Measurements from ENCODE around the gene HS1BP3. TPM values are rescaled to one million over a fixed set of nuclear protein-coding genes. Genes with fewer than 3 reads are reported as not detected.

HS1BP3 gene
- total and polyA plus RNA-seq, 2 experiments from 2014 or later, result 10.5 to 10.6 TPM

- no peaks in the 10 kb centered on the region for H3K79me2 ChIP-seq (ENCODE audit: insufficient read depth)
- H3K4me1 ChIP-seq (ENCODE audit: insufficient read depth), result no peaks in the 10 kb centered on the region
- 77 to 79% methylated on average over 6 of the region's 6 CpGs for WGBS, 2 experiments (ENCODE audit: low coverage in 1 of 2, low lambda C conversion rate in 2 of 2, missing lambda C conversion rate in 2 of 2)
- TF ChIP-seq EZH2phosphoT487 (IDR thresholded peaks at IDR 0.05; ENCODE audit: insufficient read depth, low read depth) (no peak), EZH2 (IDR thresholded peaks at IDR 0.05; ENCODE audit: insufficient read depth, poor library complexity, severe bottlenecking) (no peak)
- H3K9ac ChIP-seq, result no peak overlapping the region
- no peak for DNase-seq
- peaks cover 89% of the 10 kb centered on the region for H3K27me3 ChIP-seq (replicated peaks; ENCODE audit: insufficient read depth)
- no peaks in the 10 kb centered on the region for H3K9me2 ChIP-seq (ENCODE audit: insufficient read depth)
- H2AFZ ChIP-seq, result no peak overlapping the region
- H4K20me1 ChIP-seq (ENCODE audit: insufficient read depth), result no peaks in the 10 kb centered on the region
- H3K36me3 ChIP-seq (ENCODE audit: low read depth), result no peaks in the 10 kb centered on the region
- no peak overlapping the region for H3K27ac ChIP-seq
- no peak overlapping the region for H3K4me3 ChIP-seq
- in situ Hi-C loops (cut with MboI), result no loop called here
- H3F3A ChIP-seq (ENCODE audit: insufficient read depth), result no peaks in the 10 kb centered on the region
- no peak overlapping the region for H3K4me2 ChIP-seq (ENCODE audit: unreplicated experiment)
- H3K9me3 ChIP-seq (ENCODE audit: low read depth), result no peaks in the 10 kb centered on the region
Observed at GRCh38 chr2:20668451-20668850, 17.6 kb upstream of the HS1BP3 start.

- DNase-seq, result no peak
- Histone ChIP-seq H3K4me1 (ENCODE audit: insufficient read depth) (no peaks in the 10 kb centered on the region), H3K9me2 (ENCODE audit: insufficient read depth) (no peaks in the 10 kb centered on the region), H3K79me2 (ENCODE audit: insufficient read depth) (no peaks in the 10 kb centered on the region), H3K4me2 (ENCODE audit: unreplicated experiment) (no peak overlapping the region), H3K27me3 (replicated peaks; ENCODE audit: insufficient read depth) (peaks cover 94% of the 10 kb centered on the region), H2AFZ (no peak overlapping the region), H3F3A (ENCODE audit: insufficient read depth) (no peaks in the 10 kb centered on the region), H4K20me1 (ENCODE audit: insufficient read depth) (no peaks in the 10 kb centered on the region), H3K4me3 (0 out of 2 replicates have a peak overlapping the region, but pooled peaks have one; percentile 18), H3K36me3 (ENCODE audit: low read depth) (no peaks in the 10 kb centered on the region), H3K27ac (no peak overlapping the region), H3K9me3 (ENCODE audit: low read depth) (no peaks in the 10 kb centered on the region), H3K9ac (no peak overlapping the region)
- in situ Hi-C loops (cut with MboI), result no loop called here
- TF ChIP-seq EZH2phosphoT487 (IDR thresholded peaks at IDR 0.05; ENCODE audit: insufficient read depth, low read depth), result no peak
- TF ChIP-seq EZH2 (IDR thresholded peaks at IDR 0.05; ENCODE audit: insufficient read depth, poor library complexity, severe bottlenecking), result peak; percentile 82
- 42 to 54% methylated on average over 28 to 39 of the region's 39 CpGs for WGBS, 2 experiments (ENCODE audit: low coverage in 1 of 2, low lambda C conversion rate in 2 of 2, missing lambda C conversion rate in 2 of 2)
Observed at GRCh38 chr2:20667531-20668401, 16.9 kb upstream of the HS1BP3 start.

GRCh38 chr2:20667151-20667530 is 16.2 kb upstream of the HS1BP3 start:
- H3F3A ChIP-seq (ENCODE audit: insufficient read depth), result no peaks in the 10 kb centered on the region
- no peak overlapping the region for H3K9ac ChIP-seq
- no peaks in the 10 kb centered on the region for H3K4me1 ChIP-seq (ENCODE audit: insufficient read depth)
- H3K36me3 ChIP-seq (ENCODE audit: low read depth), result no peaks in the 10 kb centered on the region
- H3K9me2 ChIP-seq (ENCODE audit: insufficient read depth), result no peaks in the 10 kb centered on the region
- peaks cover 94% of the 10 kb centered on the region for H3K27me3 ChIP-seq (replicated peaks; ENCODE audit: insufficient read depth)
- DNase-seq, result peak; percentile 58
- H4K20me1 ChIP-seq (ENCODE audit: insufficient read depth), result no peaks in the 10 kb centered on the region
- H3K4me3 ChIP-seq, result 0 out of 2 replicates have a peak overlapping the region, but pooled peaks have one; percentile 38
- H3K27ac ChIP-seq, result no peak overlapping the region
- TF ChIP-seq EZH2 (IDR thresholded peaks at IDR 0.05; ENCODE audit: insufficient read depth, poor library complexity, severe bottlenecking) (no peak), EZH2phosphoT487 (IDR thresholded peaks at IDR 0.05; ENCODE audit: insufficient read depth, low read depth) (no peak)
- H3K9me3 ChIP-seq (ENCODE audit: low read depth), result no peaks in the 10 kb centered on the region
- 3% methylated on average over 21 of the region's 62 CpGs; no CpG with 5 or more reads in 1 of the 2 experiments for WGBS, 2 experiments (ENCODE audit: low coverage in 1 of 2, low lambda C conversion rate in 2 of 2, missing lambda C conversion rate in 2 of 2)
- H2AFZ ChIP-seq, result no peak overlapping the region
- in situ Hi-C loops (cut with MboI), result no loop called here
- H3K79me2 ChIP-seq (ENCODE audit: insufficient read depth), result no peaks in the 10 kb centered on the region
- H3K4me2 ChIP-seq (ENCODE audit: unreplicated experiment), result no peak overlapping the region

GRCh38 chr2:20666304-20667150 is 15.6 kb upstream of the HS1BP3 start, which contains the start of gene GDF7:
GDF7 (plus strand) TSS chr2:20667144; CDS start chr2:20667240, 96 bp downstream.
- no peaks in the 10 kb centered on the region for H3K9me2 ChIP-seq (ENCODE audit: insufficient read depth)
- no peaks in the 10 kb centered on the region for H3K4me1 ChIP-seq (ENCODE audit: insufficient read depth)
- H3K27ac ChIP-seq, result no peak within 1 kb of the TSS
- H2AFZ ChIP-seq, result peak within 1 kb of the TSS; percentile 61
- peaks cover 90% of the 10 kb centered on the region for H3K27me3 ChIP-seq (replicated peaks; ENCODE audit: insufficient read depth)
- TF ChIP-seq EZH2 (IDR thresholded peaks at IDR 0.05; ENCODE audit: insufficient read depth, poor library complexity, severe bottlenecking) (peak; percentile 84), EZH2phosphoT487 (IDR thresholded peaks at IDR 0.05; ENCODE audit: insufficient read depth, low read depth) (peak; percentile 29; the same call in 1 of the 2 replicates)
- WGBS, 2 experiments (ENCODE audit: low coverage in 1 of 2, low lambda C conversion rate in 2 of 2, missing lambda C conversion rate in 2 of 2), result 2 to 3% methylated on average over 48 to 82 of the region's 86 CpGs
- no peaks in the 10 kb centered on the region for H3F3A ChIP-seq (ENCODE audit: insufficient read depth)
- no peaks in the 10 kb centered on the region for H3K36me3 ChIP-seq (ENCODE audit: low read depth)
- H3K4me3 ChIP-seq, result peak within 1 kb of the TSS; percentile 38
- H4K20me1 ChIP-seq (ENCODE audit: insufficient read depth), result no peaks in the 10 kb centered on the region
- no peak within 1 kb of the TSS for H3K9ac ChIP-seq
- H3K4me2 ChIP-seq (ENCODE audit: unreplicated experiment), result peak within 1 kb of the TSS; percentile 3
- DNase-seq, result peak; percentile 30
- in situ Hi-C loops (cut with MboI), result no loop called here
- no peaks in the 10 kb centered on the region for H3K79me2 ChIP-seq (ENCODE audit: insufficient read depth)
- no peaks in the 10 kb centered on the region for H3K9me3 ChIP-seq (ENCODE audit: low read depth)

All from GM23248 (cell line).